Measurements from ENCODE around the gene HSPB8. TPM values are rescaled to one million over a fixed set of nuclear protein-coding genes. Genes with fewer than 3 reads are reported as not detected.
A peak's percentile ranks its signal among the peaks of the same experiment; 100 is the strongest.

The HSPB8 gene
- total and polyA plus RNA-seq, 2 of the 8 experiments (the other 6 are each of a cell fraction or from before 2014, with no cell fraction given): 11.7 to 28.2 TPM

GRCh38 chr12:119176267-119177055, 2.3 kb upstream of the HSPB8 start:
- H2AK5ac ChIP-seq (ENCODE audit: low read depth, low read length): no peak overlapping the region
- H3K79me1 ChIP-seq (ENCODE audit: low read depth, low read length): no peaks in the 10 kb centered on the region
- no peak overlapping the region for H3K56ac ChIP-seq (replicated peaks; ENCODE audit: insufficient read length, low read depth, low read length)
- H3K27ac ChIP-seq (ENCODE audit: low read depth, low read length): no peak overlapping the region; the same call in 1 of the 2 replicates
- no peak overlapping the region for H3K23ac ChIP-seq (ENCODE audit: insufficient read length)
- H4K5ac ChIP-seq (ENCODE audit: insufficient read length, low read depth, low read length): no peak overlapping the region
- peak overlapping the region; percentile 54; the same call in 1 of the 2 replicates for H2BK20ac ChIP-seq (ENCODE audit: low read length)
- H3K18ac ChIP-seq (ENCODE audit: extremely low read depth, low read length): 0 out of 2 replicates have a peak overlapping the region, but pooled peaks have one; percentile 67
- POLR2A ChIA-PET (ENCODE audit: partially characterized antibody): interaction anchor here (0.6 to 1.3 kb wide), 3 partner anchors 23 to 42 kb away, joined by 3 read pairs; no protein-coding TSS in a partner anchor
- peak in 1 of 2 experiments; percentile 51 for DNase-seq (ENCODE audit: low read depth in 1 of 2, low spot score in 2 of 2)
- no peak overlapping the region for H3K9ac ChIP-seq (replicated peaks in 1 of 4; ENCODE audit: extremely low read depth in 1 of 4, low read depth in 3 of 4, low read length in 3 of 4)
- H3K14ac ChIP-seq (ENCODE audit: insufficient read length): no peak overlapping the region
- H3K36me3 ChIP-seq (ENCODE audit: control insufficient read depth in 2 of 4, insufficient read depth in 4 of 4, low read length in 3 of 4): no peaks in the 10 kb centered on the region
- peaks cover 12 to 36% (median 21%) of the 10 kb centered on the region in 4 experiments for H3K4me1 ChIP-seq (replicated peaks in 1 of 4; ENCODE audit: control insufficient read depth in 3 of 4, insufficient read depth in 4 of 4, low read length in 3 of 4)
- H2AFZ ChIP-seq (ENCODE audit: low read length): peak overlapping the region; percentile 61; the same call in 1 of the 2 replicates
- no peak for FAIRE-seq
- 80% methylated on average over 21 of the region's 21 CpGs; no CpG with 5 or more reads in 1 of the 2 experiments for WGBS, 2 experiments (ENCODE audit: extremely low coverage in 1 of 2, insufficient coverage in 1 of 2, insufficient read length in 1 of 2, insufficient replicate concordance in 2 of 2, low coverage in 1 of 2, low lambda C conversion rate in 2 of 2, missing lambda C conversion rate in 1 of 2)
- H3K23me2 ChIP-seq (ENCODE audit: low read depth, low read length): no peaks in the 10 kb centered on the region; the same call in 1 of the 2 replicates
- peak overlapping the region; percentile 18 for H3K4ac ChIP-seq (replicated peaks; ENCODE audit: insufficient read length, low read depth, low read length)
- no peaks in the 10 kb centered on the region for H4K20me1 ChIP-seq (replicated peaks in 1 of 2; ENCODE audit: control insufficient read depth in 1 of 2, insufficient read depth in 2 of 2, low read length in 2 of 2)
- no peaks in the 10 kb centered on the region; a peak in 1 of 7 replicates for H3K27me3 ChIP-seq (replicated peaks in 1 of 4; ENCODE audit: control insufficient read depth in 3 of 4, extremely low read depth in 1 of 4, insufficient read depth in 3 of 4, low read length in 3 of 4)
- H3K4me3 ChIP-seq (ENCODE audit: extremely low read depth in 1 of 4, insufficient read depth in 2 of 4, low read depth in 3 of 4, low read length in 4 of 4): no peak overlapping the region
- CTCF ChIA-PET (ENCODE audit: partially characterized antibody): interaction anchor here (0.7 to 2.2 kb wide), 7 partner anchors 14 to 249 kb away, joined by 3 to 10 read pairs (median 3); no protein-coding TSS in a partner anchor
- no peak overlapping the region for H4K91ac ChIP-seq (replicated peaks; ENCODE audit: insufficient read length, low read length)
- H3K9me3 ChIP-seq (ENCODE audit: insufficient read depth in 2 of 2, low read depth in 1 of 2, low read length in 1 of 2): no peaks in the 10 kb centered on the region
- H2BK120ac ChIP-seq (replicated peaks; ENCODE audit: low read depth, low read length): no peak overlapping the region
- H2BK15ac ChIP-seq (ENCODE audit: low read length): no peak overlapping the region
- peaks cover 0 to 5% of the 10 kb centered on the region in 2 experiments; a peak in 1 of 4 replicates for H3K79me2 ChIP-seq (ENCODE audit: control insufficient read depth in 1 of 2, insufficient read depth in 2 of 2, low read length in 2 of 2)
- H4K8ac ChIP-seq (ENCODE audit: extremely low read depth, insufficient read depth, low read length): peak overlapping the region; percentile 72; the same call in 1 of the 2 replicates
- H3K4me2 ChIP-seq (ENCODE audit: insufficient read depth in 1 of 2, low read depth in 2 of 2, low read length in 2 of 2): no peak overlapping the region
- H2BK5ac ChIP-seq (ENCODE audit: low read depth, low read length): no peak overlapping the region
- H2BK12ac ChIP-seq (ENCODE audit: low read depth, low read length): peak overlapping the region; percentile 65; the same call in 1 of the 2 replicates
- TF ChIP-seq KDM4A (IDR thresholded peaks at IDR 0.05; ENCODE audit: low read depth, low read length, severe bottlenecking) (no peak), NANOG (IDR thresholded peaks at IDR 0.05; ENCODE audit: insufficient read depth, low read depth, low read length, poor library complexity, severe bottlenecking) (no peak), JUND (IDR thresholded peaks at IDR 0.05; ENCODE audit: low read length) (no peak; the same call in 1 of the 2 replicates), ASH2L (IDR thresholded peaks at IDR 0.05; ENCODE audit: low read length) (no peak), RBBP5 (IDR thresholded peaks at IDR 0.05; ENCODE audit: borderline replicate concordance, low read depth, low read length) (no peak), ATF2 (IDR thresholded peaks at IDR 0.05; ENCODE audit: low read length) (no peak), RAD21 (IDR thresholded peaks at IDR 0.05 in 1 of 2, conservative IDR thresholded peaks at IDR 0.05 in 1 of 2; ENCODE audit: low read depth in 2 of 2, low read length in 2 of 2) (no peak), TCF12 (IDR thresholded peaks at IDR 0.05; ENCODE audit: low read depth, low read length) (no peak), POLR2AphosphoS5 (IDR thresholded peaks at IDR 0.05; ENCODE audit: low read depth, low read length) (no peak)

All from H1 (cell line).